B cell (primary cell): ENCODE data around the gene EXD3. TPM values are rescaled to one million over a fixed set of nuclear protein-coding genes. Genes with fewer than 3 reads are reported as not detected.

Source experiments
- ATAC-seq: fragments of 200-7000 bp; cut with Tn5 transposase; one replicate; pipeline ENCODE4 v1.10.0; 2021; ENCODE audit warnings: low read depth, mild to moderate bottlenecking, moderate number of reproducible peaks, moderate library complexity
- CTCF ChIA-PET: fragments of 350-600 bp; sonication (Branson Sonifier 250); formaldehyde crosslinking; loops from one replicate; lab custom pipeline; 2021; ENCODE audit warnings: antibody characterized with exemption, inconsistent platforms; lab: Charles Lee
- POLR2A ChIA-PET: fragments of 350-600 bp; sonication (Branson Sonifier 250); formaldehyde crosslinking; loops from one replicate; lab custom pipeline; 2021; ENCODE audit warnings: antibody characterized with exemption; lab: Charles Lee
- DNase-seq: peaks from one replicate; pipeline ENCODE4 v3.0.0; 2013
- H2AFZ ChIP-seq: 2 replicates; pipeline ENCODE4 v1.6.1; 2012; ENCODE audit warnings: mild to moderate bottlenecking, low read depth, low read length; ENCODE audit not compliant: insufficient read depth, poor library complexity, severe bottlenecking
- H3K27ac ChIP-seq, 2 donors: 1 replicate in 1 of 2; 2 replicates in 1 of 2; pipeline ENCODE4 v1.5.1; 2012 to 2013; ENCODE audit warnings: low read length in 2 of 2, mild to moderate bottlenecking in 2 of 2, moderate library complexity in 1 of 2
- H3K27me3 ChIP-seq, 4 experiments: fragments of 200-600 bp in 1 of 4; sonication (generic) in 1 of 4; replicated peaks in 1 of 4; 1 replicate in 2 of 4; 2 replicates in 2 of 4; pipeline versions ENCODE4 v1.6.1 to v1.7.0; 2013 to 2016; ENCODE audit warnings: low read length in 3 of 4, mild to moderate bottlenecking in 2 of 4, mixed read lengths in 1 of 4, moderate library complexity in 1 of 4; ENCODE audit not compliant: insufficient read depth in 4 of 4, control insufficient read depth in 3 of 4; ENCODE audit errors: control extremely low read depth in 1 of 4
- H3K36me3 ChIP-seq, 2 experiments: replicated peaks in 1 of 2; 1 replicate in 1 of 2; 2 replicates in 1 of 2; pipeline versions ENCODE4 v1.6.1 to v1.7.1; 2013; ENCODE audit warnings: low read length in 1 of 2; ENCODE audit not compliant: insufficient read depth in 2 of 2, control insufficient read depth in 1 of 2; ENCODE audit errors: control extremely low read depth in 1 of 2, extremely low read depth in 1 of 2
- H3K4me1 ChIP-seq, 2 donors: fragments of 200-600 bp in 1 of 2; sonication (generic) in 1 of 2; 1 replicate in 1 of 2; 2 replicates in 1 of 2; pipeline versions ENCODE4 v1.5.1 to v1.6.1; 2013 to 2017; ENCODE audit warnings: low read length in 2 of 2; ENCODE audit not compliant: control insufficient read depth in 2 of 2, insufficient read depth in 2 of 2
- H3K4me2 ChIP-seq: replicated peaks from 2 replicates; pipeline ENCODE3; 2012; ENCODE audit warnings: mild to moderate bottlenecking, low read depth, low read length; ENCODE audit not compliant: poor library complexity, severe bottlenecking
- H3K4me3 ChIP-seq, 5 experiments: fragments of 200-600 bp in 1 of 5; sonication (generic) in 1 of 5; 1 replicate in 3 of 5; 2 replicates in 2 of 5; pipeline versions ENCODE4 v1.5.1 to v1.7.0; 2011 to 2016; ENCODE audit warnings: low read length in 4 of 5, mild to moderate bottlenecking in 4 of 5, low read depth in 2 of 5, control low read depth in 1 of 5, moderate library complexity in 1 of 5; ENCODE audit not compliant: insufficient read depth in 1 of 5; ENCODE audit errors: control extremely low read depth in 1 of 5, extremely low read depth in 1 of 5
- H3K79me2 ChIP-seq: fragments of 200-600 bp; sonication (generic); one replicate; pipeline ENCODE4 v1.6.0; 2016; ENCODE audit warnings: low read length; ENCODE audit not compliant: control insufficient read depth, insufficient read depth
- H3K9ac ChIP-seq: fragments of 200-600 bp; sonication (generic); 2 replicates; pipeline ENCODE4 v1.6.1; 2017; ENCODE audit warnings: mild to moderate bottlenecking, low read length, moderate library complexity
- H3K9me3 ChIP-seq, 3 donors: one replicate each; pipeline versions ENCODE4 v1.6.1 to v1.7.1; 2013; ENCODE audit warnings: low read length in 2 of 3; ENCODE audit not compliant: control insufficient read depth in 2 of 3, insufficient read depth in 1 of 3; ENCODE audit errors: control extremely low read depth in 1 of 3
- H4K20me1 ChIP-seq: 2 replicates; pipeline ENCODE4 v1.6.0; 2012; ENCODE audit warnings: mild to moderate bottlenecking, low read length; ENCODE audit not compliant: insufficient read depth, control insufficient read depth, poor library complexity, severe bottlenecking
- H3K27ac Mint-ChIP-seq: one replicate; pipeline ENCODE4 v1.8.0; 2021; ENCODE audit warnings: mixed read lengths
- H3K27me3 Mint-ChIP-seq: one replicate; pipeline ENCODE4 v1.8.0; 2021; ENCODE audit warnings: mixed read lengths
- H3K4me1 Mint-ChIP-seq: one replicate; pipeline ENCODE4 v1.8.0; 2021; ENCODE audit warnings: mixed read lengths
- H3K4me3 Mint-ChIP-seq: one replicate; pipeline ENCODE4 v1.8.0; 2021; ENCODE audit warnings: mixed read lengths
- H3K9me3 Mint-ChIP-seq: one replicate; pipeline ENCODE4 v1.8.0; 2022; ENCODE audit warnings: mixed read lengths; ENCODE audit not compliant: insufficient read depth
- CTCF ChIP-seq: fragments of 200-600 bp; IDR thresholded peaks from one replicate; pipeline ENCODE4 v1.8.0; 2022; ENCODE audit warnings: antibody characterized with exemption, mild to moderate bottlenecking
- EZH2 ChIP-seq: IDR thresholded peaks from 2 replicates; pipeline ENCODE4 v1.6.1; 2012; ENCODE audit warnings: borderline replicate concordance, low read depth, mild to moderate bottlenecking, moderate library complexity, low read length; ENCODE audit not compliant: insufficient read depth, poor library complexity, severe bottlenecking
- WGBS: methylation state at CpG from one replicate; pipeline ENCODE4 v1.1.5; 2013; ENCODE audit warnings: missing lambda C conversion rate; ENCODE audit not compliant: insufficient coverage; 5-methylcytosine and 5-hydroxymethylcytosine counted together
- intact Hi-C: fragments of 100-400 bp; cut with micrococcal nuclease; formaldehyde crosslinking; loops from one replicate; pipeline ENCODE4 v1.10.0; 2022
- polyA plus RNA-seq: library from polyadenylated mRNA; depleted of rRNA; stranded (reverse); fragments of >200 nt; gene quantifications from 2 replicates; pipeline ENCODE4 v1.2.3, GENCODE V29; 2012
- total RNA-seq, 2 donors: library from RNA; stranded (reverse); fragments of 120-200 nt in 1 of 2; gene quantifications; 1 replicate in 1 of 2; 2 replicates in 1 of 2; pipeline versions ENCODE4 v1.2.3 to v1.2.4, GENCODE V29; 2013 to 2022

Gene EXD3
- total and polyA plus RNA-seq, 2 donors (not counting 1 experiment from before 2014, with no cell fraction given), result 22.5 to 23.7 TPM

- Histone ChIP-seq H3K79me2 (no peaks in the 10 kb centered on the region), H3K36me3 (no peaks in the 10 kb centered on the region), H3K27me3 (no peaks in the 10 kb centered on the region), H3K9me3 (no peaks in the 10 kb centered on the region), H4K20me1 (no peaks in the 10 kb centered on the region), H3K4me3 (no peak overlapping the region), H3K9ac (no peak overlapping the region), H3K27ac (no peak overlapping the region), H3K4me1 (no peaks in the 10 kb centered on the region), H3K4me2 (no peak overlapping the region), H2AFZ (no peak overlapping the region)
- WGBS, result 91% methylated on average over 26 of the region's 36 CpGs
- CTCF ChIA-PET, result no interaction called here
- DNase-seq, result no peak
- intact Hi-C loops, result no loop called here
- no peak for ATAC-seq
- POLR2A ChIA-PET, result interaction anchor here (0.6 kb wide), 1 partner anchor 133 kb away, joined by 3 read pairs; no protein-coding TSS in a partner anchor
- H3K4me3 Mint-ChIP-seq, result no peak overlapping the region
- H3K9me3 Mint-ChIP-seq, result no peaks in the 10 kb centered on the region
- H3K27ac Mint-ChIP-seq, result no peak overlapping the region
- no peaks in the 10 kb centered on the region for H3K27me3 Mint-ChIP-seq
- TF ChIP-seq EZH2, result no peak
- TF ChIP-seq CTCF, result no peak
- no peaks in the 10 kb centered on the region for H3K4me1 Mint-ChIP-seq
Measured at GRCh38 chr9:137369061-137369787, 53.7 kb downstream of the EXD3 start.

DNA sequence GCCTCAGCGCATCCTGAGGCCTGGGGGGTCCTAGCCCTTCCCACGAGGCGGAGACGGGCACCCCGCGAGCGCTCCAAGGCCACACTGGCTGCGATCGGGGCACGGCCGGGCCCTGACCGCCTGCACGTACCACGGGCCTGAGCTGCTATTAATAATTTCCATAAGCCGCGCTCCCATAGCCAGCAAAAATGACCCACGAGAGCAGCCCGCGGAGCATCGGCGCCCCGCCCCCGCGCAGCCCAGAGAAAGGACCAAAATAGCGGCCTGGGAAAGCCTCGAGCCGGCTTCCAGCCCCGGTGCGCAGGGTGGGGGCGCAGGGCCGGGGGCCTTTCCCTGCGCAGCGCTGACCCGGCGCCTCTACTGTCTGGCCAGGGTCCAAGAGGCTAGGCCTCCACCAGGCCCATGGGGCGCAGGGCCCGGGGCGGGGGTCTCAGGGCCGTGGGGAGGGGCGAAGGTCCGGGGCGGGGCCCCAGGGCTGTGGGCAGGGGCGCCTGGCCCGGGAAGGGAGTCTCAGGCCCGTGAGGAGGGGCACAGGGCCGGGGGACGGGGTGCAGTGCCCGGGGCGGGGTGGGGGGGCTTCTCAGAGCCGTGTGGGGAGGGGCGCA, 54.4 kb downstream of the EXD3 start:
- Histone ChIP-seq H3K27me3 (no peaks in the 10 kb centered on the region), H3K9me3 (no peaks in the 10 kb centered on the region), H3K9ac (no peak overlapping the region), H4K20me1 (no peaks in the 10 kb centered on the region), H3K27ac (no peak overlapping the region), H2AFZ (no peak overlapping the region), H3K79me2 (no peaks in the 10 kb centered on the region), H3K4me1 (no peaks in the 10 kb centered on the region), H3K36me3 (no peaks in the 10 kb centered on the region), H3K4me3 (no peak overlapping the region), H3K4me2 (no peak overlapping the region)
- intact Hi-C loops, result no loop called here
- peaks cover 3% of the 10 kb centered on the region for H3K27me3 Mint-ChIP-seq
- ChIA-PET CTCF (no interaction called here), POLR2A (no interaction called here)
- 93% methylated on average over 42 of the region's 51 CpGs for WGBS
- no peak overlapping the region for H3K4me3 Mint-ChIP-seq
- TF ChIP-seq EZH2, result no peak
- TF ChIP-seq CTCF, result no peak
- ATAC-seq (no peak), DNase-seq (no peak)
- no peaks in the 10 kb centered on the region for H3K4me1 Mint-ChIP-seq
- no peak overlapping the region for H3K27ac Mint-ChIP-seq
- peaks cover 3% of the 10 kb centered on the region for H3K9me3 Mint-ChIP-seq
